Hepatocyte (in vitro differentiated cells): ENCODE results near the gene MMP28. TPM values are rescaled to one million over a fixed set of nuclear protein-coding genes. Genes with fewer than 3 reads are reported as not detected.

Experiments used
- DNase-seq: peaks from one replicate; pipeline ENCODE4 v3.0.0-alpha.2; 2016; ENCODE audit warnings: low spot score
- H2AFZ ChIP-seq: fragments of 200-600 bp; sonication (generic); 2 replicates; pipeline ENCODE4 v1.6.0; 2016; ENCODE audit warnings: antibody characterized with exemption, mild to moderate bottlenecking
- H3K27ac ChIP-seq: fragments of 200-600 bp; sonication (generic); 2 replicates; pipeline ENCODE4 v1.5.1; 2016; ENCODE audit warnings: mild to moderate bottlenecking
- H3K27me3 ChIP-seq: fragments of 200-600 bp; sonication (generic); 2 replicates; pipeline ENCODE4 v1.6.1; 2016
- H3K36me3 ChIP-seq: fragments of 200-600 bp; sonication (generic); replicated peaks from 2 replicates; pipeline ENCODE4 v1.5.1; 2016; ENCODE audit warnings: low read depth; ENCODE audit not compliant: insufficient read depth
- H3K4me1 ChIP-seq: fragments of 200-600 bp; sonication (generic); 2 replicates; pipeline ENCODE4 v1.5.1; 2016; ENCODE audit warnings: mild to moderate bottlenecking, moderate library complexity; ENCODE audit not compliant: insufficient read depth
- H3K4me2 ChIP-seq: fragments of 200-600 bp; sonication (generic); 2 replicates; pipeline ENCODE4 v1.6.0; 2016
- H3K4me3 ChIP-seq: fragments of 200-600 bp; sonication (generic); 2 replicates; pipeline ENCODE4 v1.5.1; 2016; ENCODE audit warnings: mild to moderate bottlenecking
- H3K79me2 ChIP-seq: fragments of 200-600 bp; sonication (generic); 2 replicates; pipeline ENCODE4 v1.6.0; 2017; ENCODE audit warnings: mild to moderate bottlenecking
- H3K9me2 ChIP-seq: fragments of 200-600 bp; sonication (generic); replicated peaks from 2 replicates; pipeline ENCODE4 v1.6.0; 2017; ENCODE audit warnings: mild to moderate bottlenecking; ENCODE audit not compliant: insufficient read depth
- H3K9me3 ChIP-seq: fragments of 200-600 bp; sonication (generic); 2 replicates; pipeline ENCODE4 v1.5.1; 2016; ENCODE audit warnings: low read depth, mild to moderate bottlenecking
- H4K20me1 ChIP-seq: fragments of 200-600 bp; sonication (generic); 2 replicates; pipeline ENCODE4 v1.6.0; 2016; ENCODE audit warnings: mild to moderate bottlenecking; ENCODE audit not compliant: insufficient read depth, poor library complexity, severe bottlenecking
- CTCF ChIP-seq: fragments of 200-600 bp; sonication (generic); IDR thresholded peaks from 2 replicates; pipeline ENCODE4 v1.5.1; 2016; ENCODE audit warnings: antibody characterized with exemption, mild to moderate bottlenecking; ENCODE audit not compliant: poor library complexity
- EZH2 ChIP-seq: fragments of 200-600 bp; sonication (generic); IDR thresholded peaks from 2 replicates; pipeline ENCODE4 v1.6.1; 2016; ENCODE audit warnings: antibody characterized with exemption, mild to moderate bottlenecking, borderline replicate concordance
- EZH2phosphoT487 ChIP-seq: fragments of 200-600 bp; sonication (generic); IDR thresholded peaks from one replicate; pipeline ENCODE4 v1.6.1; 2018; ENCODE audit warnings: antibody characterized with exemption, mild to moderate bottlenecking, low read depth, moderate library complexity; ENCODE audit not compliant: unreplicated experiment, severe bottlenecking
- WGBS: methylation state at CpG from one replicate; pipeline ENCODE4 v1.1.6; 2016; ENCODE audit warnings: low lambda C conversion rate; ENCODE audit errors: missing lambda C conversion rate; 5-methylcytosine and 5-hydroxymethylcytosine counted together
- polyA plus RNA-seq: library from polyadenylated mRNA; unstranded; fragments of >200 nt; fragmentation: Nextera tagmentation; extraction: Ambion mirVana; gene quantifications from 2 replicates; pipeline ENCODE4 v1.2.1, GENCODE V29; 2016
- total RNA-seq: library from RNA; depleted of rRNA; stranded (reverse); fragments of >200 nt; gene quantifications from 2 replicates; pipeline ENCODE4 v1.2.3, GENCODE V29; 2014

Gene MMP28
- total and polyA plus RNA-seq, 2 experiments from 2014 or later = 12.0 to 18.0 TPM

GRCh38 chr17:35819455-35819854, 24.0 kb upstream of the MMP28 start:
- Histone ChIP-seq H3K79me2 (peaks cover 88% of the 10 kb centered on the region), H3K9me3 (no peaks in the 10 kb centered on the region), H3K9me2 (no peaks in the 10 kb centered on the region), H3K4me2 (no peak overlapping the region), H3K27ac (no peak overlapping the region), H3K36me3 (peaks cover 11% of the 10 kb centered on the region), H2AFZ (no peak overlapping the region), H4K20me1 (peaks cover 61% of the 10 kb centered on the region), H3K27me3 (no peaks in the 10 kb centered on the region), H3K4me1 (peaks cover 12% of the 10 kb centered on the region), H3K4me3 (no peak overlapping the region)
- no peak for DNase-seq
- TF ChIP-seq EZH2phosphoT487 (no peak), EZH2 (no peak), CTCF (no peak)
- 82% methylated on average over 1 of the region's 1 CpG for WGBS

- no peak overlapping the region for H3K4me3 ChIP-seq
- no peak for DNase-seq
- WGBS = 31% methylated on average over 1 of the region's 1 CpG
- no peaks in the 10 kb centered on the region for H3K9me3 ChIP-seq
- H3K27ac ChIP-seq = peak overlapping the region; percentile 0
- H3K9me2 ChIP-seq = no peaks in the 10 kb centered on the region
- H2AFZ ChIP-seq = no peak overlapping the region
- H3K36me3 ChIP-seq = peaks cover 5% of the 10 kb centered on the region
- H3K79me2 ChIP-seq = peaks cover 100% of the 10 kb centered on the region
- peaks cover 77% of the 10 kb centered on the region for H4K20me1 ChIP-seq
- TF ChIP-seq CTCF (no peak), EZH2 (no peak), EZH2phosphoT487 (no peak)
- H3K27me3 ChIP-seq = no peaks in the 10 kb centered on the region
- H3K4me1 ChIP-seq = peaks cover 12% of the 10 kb centered on the region
- peak overlapping the region; percentile 38 for H3K4me2 ChIP-seq
Measured at GRCh38 chr17:35817196-35817595, 21.8 kb upstream of the MMP28 start.

GRCh38 chr17:35816723-35817122, 21.3 kb upstream of the MMP28 start:
- H3K27me3 ChIP-seq = no peaks in the 10 kb centered on the region
- no peak overlapping the region for H2AFZ ChIP-seq
- H3K9me2 ChIP-seq = no peaks in the 10 kb centered on the region
- WGBS = 82% methylated on average over 5 of the region's 5 CpGs
- H3K27ac ChIP-seq = no peak overlapping the region
- no peak for TF ChIP-seq CTCF
- TF ChIP-seq EZH2phosphoT487 = no peak
- no peak for TF ChIP-seq EZH2
- peaks cover 100% of the 10 kb centered on the region for H3K79me2 ChIP-seq
- peaks cover 82% of the 10 kb centered on the region for H4K20me1 ChIP-seq
- no peaks in the 10 kb centered on the region for H3K9me3 ChIP-seq
- H3K4me3 ChIP-seq = no peak overlapping the region
- DNase-seq = no peak
- H3K4me2 ChIP-seq = peak overlapping the region; percentile 38
- H3K36me3 ChIP-seq = peaks cover 5% of the 10 kb centered on the region
- H3K4me1 ChIP-seq = peaks cover 14% of the 10 kb centered on the region

DNA sequence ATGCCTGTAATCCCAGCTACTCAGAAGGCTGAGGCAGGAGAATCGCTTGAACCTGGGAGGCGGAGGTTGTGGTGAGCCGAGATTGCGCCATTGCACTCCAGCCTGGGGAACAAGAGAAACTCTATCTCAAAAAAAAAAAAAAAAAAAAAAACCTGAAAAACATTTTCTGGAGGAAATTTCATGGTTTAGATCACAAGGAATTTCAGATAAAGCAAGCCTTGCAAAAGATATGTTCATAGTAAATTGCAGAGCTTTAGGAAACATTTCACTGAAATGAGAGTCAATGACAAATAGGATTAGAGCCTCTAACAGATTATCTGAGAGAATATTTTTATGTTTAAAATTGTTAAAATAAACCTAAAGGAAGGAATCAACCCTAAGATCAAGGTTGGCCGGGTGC, 17.0 kb upstream of the MMP28 start:
- peaks cover 21% of the 10 kb centered on the region for H3K4me1 ChIP-seq
- no peak overlapping the region for H3K4me3 ChIP-seq
- no peak overlapping the region for H3K4me2 ChIP-seq
- no peaks in the 10 kb centered on the region for H3K9me2 ChIP-seq
- H2AFZ ChIP-seq = no peak overlapping the region
- peaks cover 73% of the 10 kb centered on the region for H4K20me1 ChIP-seq
- peaks cover 77% of the 10 kb centered on the region for H3K79me2 ChIP-seq
- WGBS = 88% methylated on average over 5 of the region's 5 CpGs
- H3K9me3 ChIP-seq = no peaks in the 10 kb centered on the region
- H3K36me3 ChIP-seq = no peaks in the 10 kb centered on the region
- H3K27me3 ChIP-seq = no peaks in the 10 kb centered on the region
- TF ChIP-seq EZH2 (no peak), EZH2phosphoT487 (no peak), CTCF (no peak)
- H3K27ac ChIP-seq = no peak overlapping the region
- DNase-seq = no peak
